ENCODE measurements around the gene CDKN2A.

Gene CDKN2A

DNA sequence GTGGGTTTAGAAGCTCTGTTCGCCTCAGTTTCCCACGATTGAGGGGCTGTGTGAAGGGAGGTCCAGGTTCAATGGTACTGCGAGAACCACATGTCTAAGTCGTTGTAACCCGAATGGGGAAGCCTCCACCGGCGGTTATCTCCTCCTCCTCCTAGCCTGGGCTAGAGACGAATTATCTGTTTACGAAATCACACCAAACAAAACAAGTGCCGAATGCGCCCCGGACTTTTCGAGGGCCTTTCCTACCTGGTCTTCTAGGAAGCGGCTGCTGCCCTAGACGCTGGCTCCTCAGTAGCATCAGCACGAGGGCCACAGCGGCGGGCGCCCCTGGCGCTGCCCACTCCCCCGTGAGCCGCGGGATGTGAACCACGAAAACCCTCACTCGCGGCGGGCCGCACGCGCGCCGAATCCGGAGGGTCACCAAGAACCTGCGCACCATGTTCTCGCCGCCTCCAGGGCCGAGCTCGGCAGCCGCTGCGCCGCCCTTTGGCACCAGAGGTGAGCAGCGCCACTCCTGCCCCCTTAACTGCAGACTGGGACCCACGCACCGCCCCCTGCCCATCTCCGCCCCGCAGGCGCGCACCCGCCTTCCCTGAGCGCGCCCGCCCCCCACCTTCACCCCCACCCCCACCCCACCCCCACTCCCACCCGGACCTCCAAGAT lies at the start of gene CDKN2A:
TSS of gene CDKN2A (minus strand) at position 500 of the 663 bp plus-strand sequence.
- peak within 1 kb of the TSS; percentile 87 to 90 for H3K27ac ChIP-seq (ENCODE audit: low read depth in 2 of 2, low read length in 2 of 2)
- peak within 1 kb of the TSS; percentile 89 to 90 for H3K4me3 ChIP-seq (ENCODE audit: low read length in 2 of 2)
- peaks cover 13 to 15% of the 10 kb centered on the region in 2 donors for H3K4me1 ChIP-seq (ENCODE audit: control insufficient read depth in 2 of 2, insufficient read depth in 2 of 2, low read length in 2 of 2)
- H3K9me3 ChIP-seq (ENCODE audit: control insufficient read depth in 2 of 2, low read length in 2 of 2): no peaks in the 10 kb centered on the region
- no peaks in the 10 kb centered on the region for H3K36me3 ChIP-seq (ENCODE audit: control insufficient read depth in 2 of 2, insufficient read depth in 2 of 2, low read length in 2 of 2)
- H3K9ac ChIP-seq (ENCODE audit: low read depth in 1 of 2, low read length in 2 of 2): peak within 1 kb of the TSS; percentile 75 to 86
- H3K27me3 ChIP-seq (ENCODE audit: control insufficient read depth in 2 of 2, insufficient read depth in 2 of 2, low read length in 2 of 2): peaks cover 16 to 20% of the 10 kb centered on the region in 2 donors

- no peaks in the 10 kb centered on the region for H3K36me3 ChIP-seq (ENCODE audit: control insufficient read depth in 2 of 2, insufficient read depth in 2 of 2, low read length in 2 of 2)
- H3K4me1 ChIP-seq (ENCODE audit: control insufficient read depth in 2 of 2, insufficient read depth in 2 of 2, low read length in 2 of 2): peaks cover 9 to 27% of the 10 kb centered on the region in 2 donors
- H3K9ac ChIP-seq (ENCODE audit: low read depth in 1 of 2, low read length in 2 of 2): no peak overlapping the region
- H3K4me3 ChIP-seq (ENCODE audit: low read length in 2 of 2): no peak overlapping the region
- no peaks in the 10 kb centered on the region for H3K9me3 ChIP-seq (ENCODE audit: control insufficient read depth in 2 of 2, low read length in 2 of 2)
- H3K27me3 ChIP-seq (ENCODE audit: control insufficient read depth in 2 of 2, insufficient read depth in 2 of 2, low read length in 2 of 2): no peaks in the 10 kb centered on the region
- H3K27ac ChIP-seq (ENCODE audit: low read depth in 2 of 2, low read length in 2 of 2): no peak overlapping the region
Measured at GRCh38 chr9:22043928-22044327, 49.7 kb upstream of the CDKN2A start.

- Histone ChIP-seq H3K9ac (ENCODE audit: low read depth in 1 of 2, low read length in 2 of 2) (peak overlapping the region in 1 of 2 donors; percentile 29), H3K4me1 (ENCODE audit: control insufficient read depth in 2 of 2, insufficient read depth in 2 of 2, low read length in 2 of 2) (peaks cover 20 to 34% of the 10 kb centered on the region in 2 donors), H3K27ac (ENCODE audit: low read depth in 2 of 2, low read length in 2 of 2) (peak overlapping the region; percentile 59 to 88)
Measured at GRCh38 chr9:22041775-22042174, 47.6 kb upstream of the CDKN2A start.

GRCh38 chr9:22041344-22041743 lies 47.2 kb upstream of the CDKN2A start:
- Histone ChIP-seq H3K9ac (ENCODE audit: low read depth in 1 of 2, low read length in 2 of 2) (peak overlapping the region in 1 of 2 donors; percentile 29), H3K4me3 (ENCODE audit: low read length in 2 of 2) (peak overlapping the region; percentile 11 to 45), H3K9me3 (ENCODE audit: control insufficient read depth in 2 of 2, low read length in 2 of 2) (no peaks in the 10 kb centered on the region), H3K4me1 (ENCODE audit: control insufficient read depth in 2 of 2, insufficient read depth in 2 of 2, low read length in 2 of 2) (peaks cover 20 to 34% of the 10 kb centered on the region in 2 donors), H3K36me3 (ENCODE audit: control insufficient read depth in 2 of 2, insufficient read depth in 2 of 2, low read length in 2 of 2) (no peaks in the 10 kb centered on the region), H3K27ac (ENCODE audit: low read depth in 2 of 2, low read length in 2 of 2) (peak overlapping the region; percentile 59 to 88), H3K27me3 (ENCODE audit: control insufficient read depth in 2 of 2, insufficient read depth in 2 of 2, low read length in 2 of 2) (no peaks in the 10 kb centered on the region)

More at GRCh38 chr9:22041775-22042174, 47.6 kb upstream of the CDKN2A start:
- no peaks in the 10 kb centered on the region for H3K36me3 ChIP-seq (ENCODE audit: control insufficient read depth in 2 of 2, insufficient read depth in 2 of 2, low read length in 2 of 2)
- H3K9me3 ChIP-seq (ENCODE audit: control insufficient read depth in 2 of 2, low read length in 2 of 2): no peaks in the 10 kb centered on the region
- H3K27me3 ChIP-seq (ENCODE audit: control insufficient read depth in 2 of 2, insufficient read depth in 2 of 2, low read length in 2 of 2): no peaks in the 10 kb centered on the region
- peak overlapping the region in 1 of 2 donors; percentile 10 for H3K4me3 ChIP-seq (ENCODE audit: low read length in 2 of 2)

DNA sequence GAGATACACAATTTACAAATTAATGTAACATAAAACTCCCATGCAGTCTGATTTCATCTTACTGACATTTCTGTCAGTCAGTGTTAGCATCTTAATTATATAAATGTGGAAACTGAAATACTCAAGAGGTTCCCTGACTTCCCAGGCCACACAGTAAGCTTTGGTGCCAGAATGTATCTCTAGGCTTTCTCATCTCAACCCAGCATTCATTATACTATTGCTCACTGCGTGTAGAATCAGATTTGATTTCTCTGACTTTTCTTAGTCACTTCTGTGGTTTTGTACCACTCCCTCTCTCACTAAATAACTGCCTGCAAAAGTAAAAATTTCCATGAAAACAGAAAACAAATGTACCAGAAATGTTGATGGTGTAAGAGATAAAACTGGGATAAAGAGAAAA lies 46.6 kb upstream of the CDKN2A start:
- H3K4me3 ChIP-seq (ENCODE audit: low read length in 2 of 2): peak overlapping the region; percentile 11 to 45
- H3K36me3 ChIP-seq (ENCODE audit: control insufficient read depth in 2 of 2, insufficient read depth in 2 of 2, low read length in 2 of 2): no peaks in the 10 kb centered on the region
- no peaks in the 10 kb centered on the region for H3K27me3 ChIP-seq (ENCODE audit: control insufficient read depth in 2 of 2, insufficient read depth in 2 of 2, low read length in 2 of 2)
- no peaks in the 10 kb centered on the region for H3K9me3 ChIP-seq (ENCODE audit: control insufficient read depth in 2 of 2, low read length in 2 of 2)
- peak overlapping the region; percentile 59 to 88 for H3K27ac ChIP-seq (ENCODE audit: low read depth in 2 of 2, low read length in 2 of 2)
- peaks cover 20 to 34% of the 10 kb centered on the region in 2 donors for H3K4me1 ChIP-seq (ENCODE audit: control insufficient read depth in 2 of 2, insufficient read depth in 2 of 2, low read length in 2 of 2)
- H3K9ac ChIP-seq (ENCODE audit: low read depth in 1 of 2, low read length in 2 of 2): peak overlapping the region in 1 of 2 donors; percentile 20

DNA sequence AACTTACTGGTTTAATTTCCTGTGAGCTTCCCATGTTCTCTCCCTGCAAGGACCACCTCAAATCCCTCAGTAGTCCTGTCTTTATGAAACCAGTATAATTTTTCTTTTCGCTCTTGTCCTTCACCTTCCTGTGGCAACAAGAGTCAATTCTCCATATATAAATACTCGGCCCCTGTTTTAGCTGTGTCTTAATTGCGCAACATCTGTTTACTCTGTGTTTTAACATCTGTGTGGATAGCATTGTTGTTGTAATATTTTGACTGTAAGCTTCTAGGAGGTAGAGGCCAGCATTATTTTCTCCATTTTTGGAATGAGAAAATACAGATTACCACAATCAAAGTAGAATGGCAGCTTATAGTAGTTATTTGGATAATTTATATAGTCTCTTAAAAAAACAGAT lies 45.1 kb upstream of the CDKN2A start:
- H3K36me3 ChIP-seq (ENCODE audit: control insufficient read depth in 2 of 2, insufficient read depth in 2 of 2, low read length in 2 of 2): no peaks in the 10 kb centered on the region
- peak overlapping the region; percentile 59 to 88 for H3K27ac ChIP-seq (ENCODE audit: low read depth in 2 of 2, low read length in 2 of 2)
- H3K4me1 ChIP-seq (ENCODE audit: control insufficient read depth in 2 of 2, insufficient read depth in 2 of 2, low read length in 2 of 2): peaks cover 20 to 34% of the 10 kb centered on the region in 2 donors

DNA sequence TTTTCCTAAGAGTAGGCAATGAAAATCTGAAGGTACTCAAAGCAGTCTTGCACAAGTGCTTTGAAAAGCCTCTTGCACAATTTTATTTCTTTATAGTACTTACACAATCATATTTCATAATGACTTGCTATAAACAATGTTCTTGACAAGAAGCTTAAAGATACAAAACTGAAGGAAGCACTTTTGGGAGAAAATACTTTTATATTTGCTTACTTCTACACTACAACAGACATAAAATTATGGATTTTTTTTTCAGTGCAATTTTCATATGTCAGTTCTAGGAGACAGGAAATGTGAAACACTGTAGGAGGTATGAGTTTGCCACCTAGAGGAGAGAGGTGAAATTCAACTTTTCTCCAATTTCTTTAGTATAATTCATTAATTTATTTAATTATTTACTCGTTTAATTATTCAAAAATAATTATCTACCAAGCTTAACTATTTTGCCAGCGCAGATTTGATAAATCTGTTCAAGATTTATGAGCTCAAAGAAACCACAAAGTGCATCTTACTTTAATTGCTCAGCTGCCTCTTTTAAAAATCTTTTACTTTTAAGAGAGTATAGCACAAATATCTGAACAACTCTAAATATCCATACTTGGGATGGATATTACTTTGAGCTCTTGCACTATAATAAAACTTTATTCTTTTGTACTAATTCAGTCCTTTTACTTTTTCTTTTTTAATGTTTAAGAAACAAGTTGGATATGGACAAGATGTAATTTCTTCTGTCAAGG lies 43.9 kb upstream of the CDKN2A start:
- Histone ChIP-seq H3K27ac (ENCODE audit: low read depth in 2 of 2, low read length in 2 of 2) (peak overlapping the region in 1 of 2 donors; percentile 58), H3K9ac (ENCODE audit: low read depth in 1 of 2, low read length in 2 of 2) (no peak overlapping the region), H3K36me3 (ENCODE audit: control insufficient read depth in 2 of 2, insufficient read depth in 2 of 2, low read length in 2 of 2) (no peaks in the 10 kb centered on the region), H3K9me3 (ENCODE audit: control insufficient read depth in 2 of 2, low read length in 2 of 2) (no peaks in the 10 kb centered on the region), H3K4me1 (ENCODE audit: control insufficient read depth in 2 of 2, insufficient read depth in 2 of 2, low read length in 2 of 2) (peaks cover 20 to 34% of the 10 kb centered on the region in 2 donors), H3K4me3 (ENCODE audit: low read length in 2 of 2) (no peak overlapping the region), H3K27me3 (ENCODE audit: control insufficient read depth in 2 of 2, insufficient read depth in 2 of 2, low read length in 2 of 2) (no peaks in the 10 kb centered on the region)

More for the DNA sequence above, 45.1 kb upstream of the CDKN2A start:
- Histone ChIP-seq H3K27me3 (ENCODE audit: control insufficient read depth in 2 of 2, insufficient read depth in 2 of 2, low read length in 2 of 2) (no peaks in the 10 kb centered on the region), H3K4me3 (ENCODE audit: low read length in 2 of 2) (no peak overlapping the region), H3K9me3 (ENCODE audit: control insufficient read depth in 2 of 2, low read length in 2 of 2) (no peaks in the 10 kb centered on the region), H3K9ac (ENCODE audit: low read depth in 1 of 2, low read length in 2 of 2) (no peak overlapping the region)

GRCh38 chr9:22036866-22037626 lies 42.9 kb upstream of the CDKN2A start:
- Histone ChIP-seq H3K9me3 (ENCODE audit: control insufficient read depth in 2 of 2, low read length in 2 of 2) (no peaks in the 10 kb centered on the region), H3K27ac (ENCODE audit: low read depth in 2 of 2, low read length in 2 of 2) (peak overlapping the region; percentile 13 to 58)

GRCh38 chr9:22035591-22036011 lies 41.4 kb upstream of the CDKN2A start:
- H3K9ac ChIP-seq (ENCODE audit: low read depth in 1 of 2, low read length in 2 of 2): no peak overlapping the region
- no peak overlapping the region for H3K4me3 ChIP-seq (ENCODE audit: low read length in 2 of 2)
- no peaks in the 10 kb centered on the region for H3K27me3 ChIP-seq (ENCODE audit: control insufficient read depth in 2 of 2, insufficient read depth in 2 of 2, low read length in 2 of 2)
- H3K27ac ChIP-seq (ENCODE audit: low read depth in 2 of 2, low read length in 2 of 2): no peak overlapping the region
- H3K36me3 ChIP-seq (ENCODE audit: control insufficient read depth in 2 of 2, insufficient read depth in 2 of 2, low read length in 2 of 2): no peaks in the 10 kb centered on the region
- peaks cover 17 to 22% of the 10 kb centered on the region in 2 donors for H3K4me1 ChIP-seq (ENCODE audit: control insufficient read depth in 2 of 2, insufficient read depth in 2 of 2, low read length in 2 of 2)
- no peaks in the 10 kb centered on the region for H3K9me3 ChIP-seq (ENCODE audit: control insufficient read depth in 2 of 2, low read length in 2 of 2)

More at GRCh38 chr9:22036866-22037626, 42.9 kb upstream of the CDKN2A start:
- Histone ChIP-seq H3K4me3 (ENCODE audit: low read length in 2 of 2) (no peak overlapping the region), H3K27me3 (ENCODE audit: control insufficient read depth in 2 of 2, insufficient read depth in 2 of 2, low read length in 2 of 2) (no peaks in the 10 kb centered on the region), H3K9ac (ENCODE audit: low read depth in 1 of 2, low read length in 2 of 2) (no peak overlapping the region), H3K36me3 (ENCODE audit: control insufficient read depth in 2 of 2, insufficient read depth in 2 of 2, low read length in 2 of 2) (no peaks in the 10 kb centered on the region), H3K4me1 (ENCODE audit: control insufficient read depth in 2 of 2, insufficient read depth in 2 of 2, low read length in 2 of 2) (peaks cover 17 to 27% of the 10 kb centered on the region in 2 donors)
